Bronchial epithelial cell (primary cell): ENCODE data around the gene ZNF438. TPM values are rescaled to one million over a fixed set of nuclear protein-coding genes. Genes with fewer than 3 reads are reported as not detected.

ENCODE experiments used
- DNase-seq: peaks from one replicate; pipeline ENCODE4 v3.0.0-alpha.2; 2010; ENCODE audit warnings: low read depth
- FAIRE-seq: peaks from 2 replicates; lab custom pipeline; 2011; peaks lifted over from hg19 to GRCh38; lab: Jason Lieb, UNC
- H3K27me3 ChIP-seq: 2 replicates; pipeline ENCODE4 v1.5.1; 2011; ENCODE audit warnings: low read length; ENCODE audit not compliant: control insufficient read depth, insufficient read depth
- H3K36me3 ChIP-seq: 2 replicates; pipeline ENCODE4 v1.5.1; 2011; ENCODE audit warnings: low read length; ENCODE audit not compliant: control insufficient read depth, insufficient read depth
- H3K4me3 ChIP-seq: 2 replicates; pipeline ENCODE4 v1.5.1; 2011; ENCODE audit warnings: mild to moderate bottlenecking, low read depth, low read length, control low read depth
- total RNA-seq: library from RNA; depleted of rRNA; stranded (reverse); fragments of >200 nt; gene quantifications from 2 replicates; pipeline ENCODE4 v1.2.1, GENCODE V29; 2014
- TF ChIP-seq, protein P1 (sequence below): IDR thresholded peaks from 2 replicates; pipeline ENCODE4 v1.5.1; 2011; ENCODE audit warnings: mild to moderate bottlenecking, moderate library complexity, low read length, control low read depth, inconsistent platforms; ENCODE audit not compliant: insufficient read depth, severe bottlenecking

ZNF438 gene
- total RNA-seq, 1 donor from 2014 or later, result 0.79 TPM

DNA sequence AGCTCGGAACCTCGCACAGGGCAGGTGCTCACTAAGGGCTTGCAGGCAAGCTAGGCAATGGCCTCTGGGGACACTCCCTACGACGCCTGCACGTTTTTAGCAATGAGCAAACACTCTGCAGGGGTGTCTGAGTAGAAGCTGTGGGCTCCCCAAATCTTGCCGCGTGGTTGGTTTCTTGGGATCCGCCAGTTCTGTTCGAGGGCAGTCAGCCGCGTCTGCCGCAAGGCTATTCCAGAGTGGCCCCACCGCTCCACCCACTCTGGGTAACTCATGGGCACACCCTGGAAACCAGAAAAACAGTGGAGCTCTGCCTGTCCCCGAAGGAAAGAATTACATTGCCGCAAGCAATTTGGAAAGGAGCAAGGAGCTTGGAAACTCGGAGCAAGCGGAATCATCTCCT lies 212.8 kb downstream of the ZNF438 start:
- no peak for FAIRE-seq
- TF ChIP-seq, protein P1, sequence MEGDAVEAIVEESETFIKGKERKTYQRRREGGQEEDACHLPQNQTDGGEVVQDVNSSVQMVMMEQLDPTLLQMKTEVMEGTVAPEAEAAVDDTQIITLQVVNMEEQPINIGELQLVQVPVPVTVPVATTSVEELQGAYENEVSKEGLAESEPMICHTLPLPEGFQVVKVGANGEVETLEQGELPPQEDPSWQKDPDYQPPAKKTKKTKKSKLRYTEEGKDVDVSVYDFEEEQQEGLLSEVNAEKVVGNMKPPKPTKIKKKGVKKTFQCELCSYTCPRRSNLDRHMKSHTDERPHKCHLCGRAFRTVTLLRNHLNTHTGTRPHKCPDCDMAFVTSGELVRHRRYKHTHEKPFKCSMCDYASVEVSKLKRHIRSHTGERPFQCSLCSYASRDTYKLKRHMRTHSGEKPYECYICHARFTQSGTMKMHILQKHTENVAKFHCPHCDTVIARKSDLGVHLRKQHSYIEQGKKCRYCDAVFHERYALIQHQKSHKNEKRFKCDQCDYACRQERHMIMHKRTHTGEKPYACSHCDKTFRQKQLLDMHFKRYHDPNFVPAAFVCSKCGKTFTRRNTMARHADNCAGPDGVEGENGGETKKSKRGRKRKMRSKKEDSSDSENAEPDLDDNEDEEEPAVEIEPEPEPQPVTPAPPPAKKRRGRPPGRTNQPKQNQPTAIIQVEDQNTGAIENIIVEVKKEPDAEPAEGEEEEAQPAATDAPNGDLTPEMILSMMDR, result no peak
- Histone ChIP-seq H3K4me3 (no peak overlapping the region), H3K36me3 (no peaks in the 10 kb centered on the region), H3K27me3 (no peaks in the 10 kb centered on the region)
- DNase-seq, result no peak

DNA sequence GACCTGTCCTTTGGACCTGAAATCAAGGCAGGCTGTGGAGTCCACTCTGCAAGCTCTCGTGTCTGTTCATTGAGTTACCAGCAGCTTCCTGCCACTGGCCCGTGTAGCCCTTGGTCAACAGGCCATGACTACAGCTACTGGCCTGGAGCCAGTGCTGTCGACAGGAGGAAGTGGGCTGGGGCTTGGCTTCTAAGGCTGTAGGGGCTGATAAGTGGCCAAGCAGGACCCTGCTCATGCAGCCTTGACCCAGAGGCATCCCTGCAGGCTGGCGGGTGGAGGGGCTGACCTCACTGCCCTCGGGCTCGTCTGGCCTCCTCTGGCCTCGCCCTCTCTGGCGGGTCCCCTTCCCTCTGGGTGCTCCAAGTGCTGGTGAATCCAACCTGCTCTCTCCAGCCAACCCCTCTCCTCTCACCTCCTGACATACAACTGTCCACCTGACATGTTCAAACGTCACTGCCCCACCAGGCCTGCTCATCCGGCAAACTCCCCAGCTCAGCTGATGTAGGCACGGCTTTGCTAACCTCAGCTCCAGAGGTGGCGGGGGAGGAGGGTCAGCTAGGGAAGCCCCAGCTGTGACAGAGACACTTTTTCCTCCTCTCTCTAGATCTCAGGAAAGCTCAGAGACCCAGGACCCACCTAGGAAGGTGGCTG lies 213.5 kb downstream of the ZNF438 start:
- Histone ChIP-seq H3K4me3 (no peak overlapping the region), H3K27me3 (no peaks in the 10 kb centered on the region), H3K36me3 (no peaks in the 10 kb centered on the region)
- FAIRE-seq (no peak), DNase-seq (no peak)
- TF ChIP-seq, protein P1, result no peak

DNA sequence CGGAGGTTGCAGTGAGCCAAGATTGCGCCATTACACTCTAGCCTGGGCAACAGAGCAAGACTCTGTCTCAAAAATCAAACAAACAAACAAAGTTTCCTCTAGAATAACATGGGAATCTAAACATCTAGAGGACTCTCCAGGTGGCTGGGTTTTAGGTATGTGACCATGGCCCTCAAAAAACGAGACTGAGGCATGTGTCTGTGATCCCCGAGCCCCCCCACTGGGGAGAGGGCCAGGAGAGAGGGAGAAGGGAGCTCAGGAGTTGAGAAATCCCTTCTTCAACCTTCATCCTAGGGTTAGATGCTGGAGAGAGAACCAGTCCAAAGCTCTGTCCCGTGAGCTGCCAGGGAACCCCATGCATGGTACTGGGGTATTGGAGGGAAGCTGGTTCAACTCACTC lies 214.1 kb downstream of the ZNF438 start:
- Histone ChIP-seq H3K27me3 (no peaks in the 10 kb centered on the region), H3K4me3 (no peak overlapping the region), H3K36me3 (no peaks in the 10 kb centered on the region)
- DNase-seq, result no peak
- no peak for FAIRE-seq
- TF ChIP-seq, protein P1, result no peak

DNA sequence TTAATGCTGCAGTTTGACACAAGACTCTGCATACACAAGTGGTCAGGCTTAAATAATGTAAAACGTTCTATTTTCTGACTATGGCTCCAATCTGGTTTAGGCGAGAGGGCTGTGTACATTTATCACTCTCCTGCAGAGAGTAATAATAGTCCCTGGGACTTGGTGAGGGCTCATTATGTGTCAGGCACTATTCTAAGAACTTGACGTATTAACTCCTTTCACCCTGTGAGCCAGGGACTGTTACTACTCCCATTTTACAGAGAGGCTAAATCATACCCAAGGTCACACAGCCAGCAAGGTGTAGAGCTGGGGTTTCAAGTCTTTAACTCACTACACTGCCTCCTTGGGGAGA lies 214.9 kb downstream of the ZNF438 start:
- Histone ChIP-seq H3K27me3 (no peaks in the 10 kb centered on the region), H3K36me3 (no peaks in the 10 kb centered on the region), H3K4me3 (no peak overlapping the region)
- TF ChIP-seq, protein P1, result no peak
- FAIRE-seq (no peak), DNase-seq (no peak)

DNA sequence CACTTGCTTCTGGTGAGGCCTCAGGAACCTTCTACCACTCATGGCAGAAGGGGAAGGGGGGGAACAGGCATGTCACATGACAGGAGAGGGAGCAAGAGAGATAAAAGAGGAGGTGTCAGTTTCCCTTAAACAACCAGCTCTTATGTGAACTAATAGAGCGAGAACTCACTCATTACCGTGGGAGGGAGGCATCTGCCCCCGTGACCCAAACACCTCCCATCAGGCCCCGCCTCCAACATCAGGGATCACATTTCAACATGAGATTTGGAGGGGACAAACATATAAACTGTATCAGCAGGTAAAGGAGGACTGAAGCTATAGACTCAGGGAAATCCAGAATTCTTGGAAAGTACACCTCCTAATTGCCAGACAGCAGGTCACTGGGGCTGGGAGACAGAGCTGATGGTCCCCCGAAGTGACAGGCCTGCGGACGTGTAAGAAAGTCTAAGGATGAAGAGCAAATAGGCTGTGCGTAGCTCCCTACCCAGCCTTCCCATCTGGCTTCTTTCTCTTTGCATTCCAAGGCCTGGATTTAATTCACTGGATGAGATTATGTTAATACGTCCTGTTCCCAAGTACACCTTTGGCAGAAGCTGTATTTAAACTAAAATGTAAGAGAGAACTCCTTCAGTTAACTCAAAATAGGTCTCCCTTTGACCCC lies 215.4 kb downstream of the ZNF438 start:
- TF ChIP-seq, protein P1, result no peak

More for the DNA sequence above, 215.4 kb downstream of the ZNF438 start:
- Histone ChIP-seq H3K27me3 (no peaks in the 10 kb centered on the region), H3K36me3 (no peaks in the 10 kb centered on the region), H3K4me3 (no peak overlapping the region)
- FAIRE-seq, result no peak
- DNase-seq, result no peak
